Measurements from ENCODE around the gene CD300E.

Gene CD300E

GRCh38 chr17:74591503-74591902 is 32.0 kb downstream of the CD300E start:
- H3K4me3 ChIP-seq (ENCODE audit: low read depth, low read length), result no peak overlapping the region
- no peak for DNase-seq (ENCODE audit: low read depth)
- TF ChIP-seq, protein P1, sequence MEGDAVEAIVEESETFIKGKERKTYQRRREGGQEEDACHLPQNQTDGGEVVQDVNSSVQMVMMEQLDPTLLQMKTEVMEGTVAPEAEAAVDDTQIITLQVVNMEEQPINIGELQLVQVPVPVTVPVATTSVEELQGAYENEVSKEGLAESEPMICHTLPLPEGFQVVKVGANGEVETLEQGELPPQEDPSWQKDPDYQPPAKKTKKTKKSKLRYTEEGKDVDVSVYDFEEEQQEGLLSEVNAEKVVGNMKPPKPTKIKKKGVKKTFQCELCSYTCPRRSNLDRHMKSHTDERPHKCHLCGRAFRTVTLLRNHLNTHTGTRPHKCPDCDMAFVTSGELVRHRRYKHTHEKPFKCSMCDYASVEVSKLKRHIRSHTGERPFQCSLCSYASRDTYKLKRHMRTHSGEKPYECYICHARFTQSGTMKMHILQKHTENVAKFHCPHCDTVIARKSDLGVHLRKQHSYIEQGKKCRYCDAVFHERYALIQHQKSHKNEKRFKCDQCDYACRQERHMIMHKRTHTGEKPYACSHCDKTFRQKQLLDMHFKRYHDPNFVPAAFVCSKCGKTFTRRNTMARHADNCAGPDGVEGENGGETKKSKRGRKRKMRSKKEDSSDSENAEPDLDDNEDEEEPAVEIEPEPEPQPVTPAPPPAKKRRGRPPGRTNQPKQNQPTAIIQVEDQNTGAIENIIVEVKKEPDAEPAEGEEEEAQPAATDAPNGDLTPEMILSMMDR (IDR thresholded peaks at IDR 0.05; ENCODE audit: low read depth, low read length, missing control alignments), result no peak

DNA sequence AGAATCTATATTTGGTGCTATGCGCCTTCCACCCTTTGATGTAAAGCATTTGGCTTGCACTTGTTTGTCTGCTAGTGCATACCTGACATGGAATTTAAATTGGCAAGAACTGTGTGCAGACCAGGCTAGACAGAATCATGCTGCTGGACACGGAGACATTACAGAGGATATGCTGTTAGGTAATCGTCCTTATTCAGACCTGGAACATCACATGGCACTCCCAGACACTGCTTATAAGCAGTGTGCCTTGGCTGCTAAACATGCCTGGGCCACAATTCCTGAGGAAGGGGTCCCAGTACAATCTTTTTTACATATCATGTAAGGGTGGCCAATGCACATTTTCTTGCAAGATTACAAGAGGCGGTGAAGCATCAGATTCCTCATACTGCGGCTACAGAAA is 37.8 kb downstream of the CD300E start:
- TF ChIP-seq, protein P1 (IDR thresholded peaks at IDR 0.05; ENCODE audit: low read depth, low read length, missing control alignments), result no peak
- H3K4me3 ChIP-seq (ENCODE audit: low read depth, low read length), result no peak overlapping the region
- DNase-seq (ENCODE audit: low read depth), result no peak

GRCh38 chr17:74584292-74585060 is 39.1 kb downstream of the CD300E start:
- no peak overlapping the region for H3K4me3 ChIP-seq (ENCODE audit: low read depth, low read length)
- TF ChIP-seq, protein P1 (IDR thresholded peaks at IDR 0.05; ENCODE audit: low read depth, low read length, missing control alignments), result no peak
- no peak for DNase-seq (ENCODE audit: low read depth)

DNA sequence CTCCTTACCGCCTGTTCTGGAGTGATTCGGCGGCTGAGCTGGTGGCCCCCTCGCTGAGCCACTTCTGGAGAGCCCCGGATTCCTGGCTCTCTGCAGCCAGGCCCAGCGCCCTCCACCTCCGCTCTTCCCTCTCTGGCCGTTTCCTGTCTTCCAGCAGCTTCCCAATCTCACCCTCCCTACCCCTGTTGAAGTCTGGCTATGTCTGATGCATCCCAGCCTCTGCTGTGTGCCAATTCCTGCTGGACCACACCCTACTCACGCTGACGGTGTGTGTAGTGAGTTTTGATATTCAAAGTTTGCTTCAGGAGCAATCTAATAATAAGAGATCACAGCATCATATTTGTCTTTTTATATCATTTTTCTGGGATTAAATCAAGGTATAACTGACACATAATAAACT is 40.9 kb downstream of the CD300E start:
- DNase-seq (ENCODE audit: low read depth), result no peak

GRCh38 chr17:74579900-74580299 is 43.6 kb downstream of the CD300E start:
- no peak for DNase-seq (ENCODE audit: low read depth)
- TF ChIP-seq, protein P1 (IDR thresholded peaks at IDR 0.05; ENCODE audit: low read depth, low read length, missing control alignments), result no peak
- H3K4me3 ChIP-seq (ENCODE audit: low read depth, low read length), result no peak overlapping the region

More for the DNA sequence above, 40.9 kb downstream of the CD300E start:
- no peak overlapping the region for H3K4me3 ChIP-seq (ENCODE audit: low read depth, low read length)
- TF ChIP-seq, protein P1 (IDR thresholded peaks at IDR 0.05; ENCODE audit: low read depth, low read length, missing control alignments), result no peak

GRCh38 chr17:74578979-74579378 is 44.6 kb downstream of the CD300E start:
- H3K4me3 ChIP-seq (ENCODE audit: low read depth, low read length), result no peak overlapping the region
- TF ChIP-seq, protein P1 (IDR thresholded peaks at IDR 0.05; ENCODE audit: low read depth, low read length, missing control alignments), result no peak
- no peak for DNase-seq (ENCODE audit: low read depth)
